Measurements from ENCODE around the gene NOTUM. TPM values are rescaled to one million over a fixed set of nuclear protein-coding genes. Genes with fewer than 3 reads are reported as not detected.
"Not testable (repeated sequence)": the region's sequence is repeated elsewhere in the genome, so short reads cannot be mapped to it uniquely, and the experiment has no call there.

The NOTUM gene
- polyA plus RNA-seq, 3 donors: 1.3 to 2.1 (median 2.0) TPM

GRCh38 chr17:81926451-81927151 lies 34.4 kb downstream of the NOTUM start:
- no peak for DNase-seq (ENCODE audit: low read depth in 3 of 3, low spot score in 2 of 3)

- no peak for DNase-seq (ENCODE audit: low read depth in 3 of 3, low spot score in 2 of 3)
Observed at GRCh38 chr17:81925860-81926450, 35.0 kb downstream of the NOTUM start.

- DNase-seq (ENCODE audit: low read depth in 3 of 3, low spot score in 2 of 3): no peak
Observed at GRCh38 chr17:81924557-81925532, 36.1 kb downstream of the NOTUM start.

GRCh38 chr17:81923302-81924260 lies 37.4 kb downstream of the NOTUM start:
- no peak for DNase-seq (ENCODE audit: low read depth in 3 of 3, low spot score in 2 of 3)

GRCh38 chr17:81922566-81923301 lies 38.3 kb downstream of the NOTUM start:
- no peak for DNase-seq (ENCODE audit: low read depth in 3 of 3, low spot score in 2 of 3)

- DNase-seq (ENCODE audit: low read depth in 3 of 3, low spot score in 2 of 3): no peak
Observed at GRCh38 chr17:81921996-81922565, 38.9 kb downstream of the NOTUM start.

- no peak for DNase-seq (ENCODE audit: low read depth in 3 of 3, low spot score in 2 of 3)
Observed at GRCh38 chr17:81921537-81921862, 39.5 kb downstream of the NOTUM start.

- DNase-seq (ENCODE audit: low read depth in 3 of 3, low spot score in 2 of 3): no peak
Observed at GRCh38 chr17:81920612-81921536, 40.1 kb downstream of the NOTUM start.

GRCh38 chr17:81918832-81919545 lies 42.0 kb downstream of the NOTUM start:
- no peak for DNase-seq (ENCODE audit: low read depth in 3 of 3, low spot score in 2 of 3)

- DNase-seq (ENCODE audit: low read depth in 3 of 3, low spot score in 2 of 3): not testable (repeated sequence)
Observed at GRCh38 chr17:81918333-81918669, 42.7 kb downstream of the NOTUM start.

GRCh38 chr17:81917565-81918332 lies 43.2 kb downstream of the NOTUM start, which contains the start of gene SIRT7:
SIRT7 (minus strand) TSS chr17:81918176; CDS start chr17:81918131, 45 bp downstream.
- no peak for DNase-seq (ENCODE audit: low read depth in 3 of 3, low spot score in 2 of 3)

GRCh38 chr17:81916234-81917001 lies 44.6 kb downstream of the NOTUM start:
- DNase-seq (ENCODE audit: low read depth in 3 of 3, low spot score in 2 of 3): no peak

- DNase-seq (ENCODE audit: low read depth in 3 of 3, low spot score in 2 of 3): no peak
Observed at GRCh38 chr17:81915331-81915730, 45.7 kb downstream of the NOTUM start.

GRCh38 chr17:81914103-81914850 lies 46.7 kb downstream of the NOTUM start:
- no peak for DNase-seq (ENCODE audit: low read depth in 3 of 3, low spot score in 2 of 3)

GRCh38 chr17:81913394-81914102 lies 47.4 kb downstream of the NOTUM start:
- DNase-seq (ENCODE audit: low read depth in 3 of 3, low spot score in 2 of 3): no peak
